GM18517 (cell line): ENCODE measurements around the gene PACRGL.

Source experiments
- ATAC-seq: cut with Tn5 transposase; IDR thresholded peaks from one replicate; pipeline ENCODE4 v1.9.1; 2021; ENCODE audit warnings: mild to moderate bottlenecking, moderate library complexity; ENCODE audit not compliant: unreplicated experiment

Gene PACRGL

DNA sequence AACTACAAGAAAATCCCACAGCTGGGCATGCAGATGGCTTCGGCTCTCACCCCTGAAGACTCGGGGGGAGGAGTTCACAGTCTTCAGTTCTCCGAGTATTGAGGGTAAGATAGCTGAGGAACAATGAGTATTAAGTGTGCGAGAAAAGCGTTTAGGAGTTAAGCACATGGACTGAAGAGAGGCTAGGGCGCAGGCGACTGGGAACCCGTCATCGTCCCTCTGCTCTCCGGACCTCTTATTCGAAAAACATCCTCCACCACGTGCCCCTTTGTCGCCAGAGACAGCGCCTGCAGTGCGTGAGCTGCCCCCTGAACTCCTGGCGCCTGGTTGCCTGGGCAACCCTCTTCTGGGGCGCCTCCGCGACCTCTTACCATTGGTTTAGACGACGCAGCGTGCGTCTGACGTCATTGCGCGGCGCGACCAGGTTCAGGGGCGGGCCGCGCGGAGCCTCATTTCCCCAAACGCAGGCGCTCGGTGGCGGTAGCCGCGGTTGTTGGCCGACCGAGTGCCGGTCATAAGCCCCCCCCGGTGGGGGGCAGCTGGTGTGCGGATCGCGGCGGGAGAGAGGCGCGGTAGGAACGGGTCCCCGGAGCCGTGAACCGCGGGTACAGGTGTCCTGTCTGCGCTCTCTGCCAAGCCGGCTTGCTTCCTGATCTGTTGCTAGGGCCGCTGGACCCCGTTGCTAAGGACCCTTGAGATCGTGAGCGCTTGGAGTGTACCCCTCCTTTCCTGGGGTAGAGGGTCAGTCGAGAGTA, at the start of gene PACRGL:
Gene PACRGL (plus strand): TSS at position 452 of the 755 bp plus-strand sequence. CDS start 4,024 bp downstream, outside the sequence.
- ATAC-seq: peak; percentile 99

DNA sequence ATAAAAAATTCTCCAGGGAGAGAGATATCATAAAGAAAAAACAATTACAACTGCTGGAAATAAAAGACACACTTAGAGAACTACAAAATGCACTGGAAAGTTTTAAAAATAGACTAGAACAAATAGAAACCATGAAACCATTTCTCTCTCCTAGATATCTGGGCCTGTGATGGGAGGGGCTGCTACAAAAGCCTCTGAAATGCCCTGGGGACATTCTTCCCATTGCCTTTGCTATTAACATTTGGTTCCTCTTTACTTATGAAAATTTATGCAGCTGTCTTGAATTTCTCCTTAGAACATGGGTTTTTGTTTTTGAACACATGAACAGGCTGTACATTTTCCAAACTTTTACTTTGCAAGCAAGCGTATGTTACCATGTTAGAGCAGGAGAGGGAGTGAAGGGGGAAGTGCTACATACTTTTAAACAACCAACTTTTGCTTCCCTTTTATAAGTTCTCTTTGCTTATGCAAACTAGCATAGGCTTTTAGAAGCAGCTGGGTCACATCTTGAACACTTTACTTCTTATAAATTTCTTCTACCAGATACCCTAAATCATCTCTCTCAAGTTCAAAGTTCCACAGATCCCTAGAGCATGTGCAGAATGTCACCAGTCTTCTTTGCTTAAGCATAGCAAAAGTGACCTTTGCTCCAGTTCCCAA, 47.9 kb upstream of the PACRGL start:
- no peak for ATAC-seq

DNA sequence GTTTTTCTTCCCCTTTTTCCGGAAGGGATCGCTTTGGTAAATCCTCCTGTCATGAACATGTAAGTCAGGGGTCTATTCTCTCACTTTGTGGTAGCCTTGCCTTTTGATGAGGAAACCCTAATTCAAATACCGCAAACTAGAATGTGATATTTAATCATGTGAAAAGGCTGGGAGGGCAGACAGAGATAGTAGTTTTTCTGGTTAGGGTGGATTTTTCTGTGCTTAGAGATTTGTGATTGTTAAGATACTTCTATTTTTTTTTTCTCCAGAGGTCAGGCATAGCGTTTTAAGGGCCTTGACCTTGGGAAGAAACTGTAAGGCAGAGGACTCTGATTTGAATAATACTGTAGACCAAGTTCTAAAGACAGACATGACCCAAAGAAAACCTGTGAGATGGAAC, 41.8 kb upstream of the PACRGL start:
- ATAC-seq: no peak

DNA sequence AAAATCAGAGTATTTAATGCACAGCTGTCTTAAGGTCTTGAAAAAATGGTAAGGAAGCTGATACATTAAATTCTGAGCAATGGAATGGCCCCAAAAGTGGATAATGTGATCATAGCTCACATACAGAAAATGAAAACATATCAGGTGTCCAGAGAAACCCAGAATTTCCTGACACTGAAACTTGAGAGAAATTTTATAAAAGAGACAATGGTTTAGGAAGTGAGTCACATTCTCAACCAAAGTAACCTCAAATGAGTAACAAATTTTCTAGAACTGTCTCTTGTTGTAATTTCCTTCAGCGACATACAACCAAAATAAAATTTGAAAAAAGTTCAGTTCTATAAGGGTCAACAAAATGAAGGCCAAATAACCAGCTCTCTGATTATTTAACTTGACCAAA, 37.4 kb upstream of the PACRGL start:
- no peak for ATAC-seq

DNA sequence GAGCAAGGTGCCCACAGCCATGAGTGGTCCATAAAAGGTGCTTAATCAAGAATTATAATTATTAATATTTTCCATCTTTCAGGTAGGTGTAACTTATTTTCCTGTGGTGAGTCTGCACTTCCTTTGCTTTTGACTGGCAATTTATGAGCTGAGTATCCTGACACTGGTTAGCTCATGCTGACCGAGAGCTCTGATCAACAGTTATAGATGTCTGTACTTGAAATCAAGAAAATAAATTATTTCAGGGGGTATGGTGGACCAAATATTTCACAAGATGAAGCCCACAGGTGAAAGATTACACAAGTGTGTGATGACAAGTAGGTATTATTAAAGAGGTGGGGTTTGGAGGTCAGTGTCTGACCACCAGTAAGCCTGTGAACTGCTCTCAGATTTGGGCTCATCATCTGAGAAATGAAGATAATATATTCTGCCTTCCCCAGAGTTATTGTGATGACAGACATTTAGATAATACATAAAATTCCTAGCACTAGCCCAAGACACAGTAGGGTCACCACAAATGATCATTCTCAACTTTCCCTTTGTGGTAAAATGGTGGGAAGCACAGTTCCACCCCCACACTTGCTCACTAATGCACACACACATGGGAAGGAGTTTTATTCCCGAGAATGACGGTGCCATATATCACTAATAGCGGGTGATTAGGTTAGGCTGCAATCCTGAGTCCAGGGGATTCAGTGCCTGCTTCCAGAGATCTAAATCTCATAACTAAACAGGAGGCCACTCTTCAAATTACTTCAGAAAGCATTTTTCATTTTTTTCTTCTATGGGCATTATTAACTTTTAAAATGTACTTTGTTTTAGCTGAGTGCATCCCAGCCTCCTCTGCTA, 34.0 kb upstream of the PACRGL start:
- ATAC-seq: no peak

DNA sequence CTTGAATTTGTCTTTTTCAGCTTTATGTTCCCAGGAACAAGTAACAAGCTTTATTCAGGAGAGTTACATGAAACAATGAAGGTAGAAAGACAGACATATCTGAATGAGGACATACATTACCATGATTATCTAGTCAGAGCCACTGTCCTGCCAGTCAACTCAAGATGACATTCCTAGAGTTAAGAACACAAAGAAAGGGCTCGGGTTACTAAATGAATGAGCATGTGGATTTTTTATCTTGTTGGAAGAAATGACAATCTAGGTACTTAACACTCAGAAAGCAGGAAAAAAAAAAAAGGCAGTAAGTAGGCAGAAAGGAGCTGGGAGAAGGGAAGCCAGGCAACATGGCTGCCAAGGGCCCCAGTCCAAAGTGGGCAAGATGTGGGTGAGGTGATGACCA, 28.0 kb upstream of the PACRGL start:
- no peak for ATAC-seq

DNA sequence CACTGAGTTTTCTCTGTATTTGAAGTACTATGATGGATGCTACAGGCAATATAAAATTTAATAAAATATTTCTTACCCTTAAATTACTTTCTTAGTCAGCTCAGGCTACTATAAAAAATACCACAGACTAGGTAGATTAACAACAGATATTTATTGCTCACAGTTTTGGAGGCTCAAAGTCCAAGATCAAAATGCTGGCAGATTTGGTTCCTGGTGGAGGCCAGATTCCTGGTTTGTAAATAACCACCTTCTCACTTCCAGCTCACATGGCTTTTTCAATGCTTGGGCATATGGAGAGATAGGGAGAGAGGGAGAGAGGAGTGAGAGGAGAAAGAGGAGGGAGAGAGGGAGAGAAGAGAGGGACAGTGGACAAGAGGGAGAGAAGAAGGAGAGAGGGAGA, 24.5 kb upstream of the PACRGL start:
- ATAC-seq: no peak

DNA sequence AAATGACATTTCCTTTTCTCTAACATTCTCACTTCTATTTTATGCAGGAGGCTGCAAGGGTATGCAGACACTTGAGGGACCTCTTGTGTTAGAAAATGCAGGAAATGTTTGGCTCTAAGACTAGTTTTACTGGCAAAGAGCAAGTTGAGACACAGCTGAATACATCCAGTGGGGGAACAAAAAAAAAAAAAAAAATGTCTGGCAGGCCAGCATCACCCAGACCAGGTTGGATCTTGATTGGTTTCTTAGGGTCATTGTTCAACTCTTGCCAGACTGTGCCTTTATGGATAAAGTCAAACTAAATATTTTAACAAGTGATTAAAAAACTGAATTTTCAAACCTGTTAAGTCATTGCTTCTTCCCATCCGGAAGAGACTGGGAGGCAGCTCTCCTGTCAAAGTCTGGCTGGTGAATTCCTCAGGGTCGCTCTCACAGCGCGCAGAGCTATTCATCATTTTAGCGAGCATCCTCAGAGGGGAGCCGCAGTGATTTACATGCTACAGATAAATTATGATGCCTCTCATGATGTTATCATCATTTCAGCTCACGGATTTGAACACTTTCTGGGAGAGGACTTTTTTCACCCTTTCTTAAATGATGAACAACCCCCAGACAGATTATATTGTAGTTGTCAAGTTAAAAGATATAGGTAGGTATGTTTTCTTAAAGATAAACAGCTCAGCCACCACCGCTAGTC, 23.6 kb upstream of the PACRGL start:
- no peak for ATAC-seq

DNA sequence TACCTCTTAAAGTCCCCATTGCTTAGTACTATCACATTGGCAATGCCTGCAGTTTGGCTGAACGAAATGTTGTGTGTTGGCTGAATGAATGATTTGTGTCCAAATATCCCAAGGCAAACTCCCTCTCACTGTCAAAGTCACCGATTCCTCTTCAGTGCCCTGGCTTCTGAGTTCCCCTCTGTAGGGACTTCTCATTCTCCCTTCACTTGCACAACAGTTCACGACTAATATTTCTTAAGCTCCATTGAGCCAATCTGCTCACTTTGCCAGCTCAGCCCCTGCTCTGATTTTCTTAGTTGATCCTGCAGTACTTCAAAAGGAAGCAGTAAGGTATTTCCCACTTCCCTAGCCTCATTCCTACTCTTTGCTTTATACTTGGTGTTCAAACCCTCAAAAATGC, 21.9 kb upstream of the PACRGL start:
- no peak for ATAC-seq

DNA sequence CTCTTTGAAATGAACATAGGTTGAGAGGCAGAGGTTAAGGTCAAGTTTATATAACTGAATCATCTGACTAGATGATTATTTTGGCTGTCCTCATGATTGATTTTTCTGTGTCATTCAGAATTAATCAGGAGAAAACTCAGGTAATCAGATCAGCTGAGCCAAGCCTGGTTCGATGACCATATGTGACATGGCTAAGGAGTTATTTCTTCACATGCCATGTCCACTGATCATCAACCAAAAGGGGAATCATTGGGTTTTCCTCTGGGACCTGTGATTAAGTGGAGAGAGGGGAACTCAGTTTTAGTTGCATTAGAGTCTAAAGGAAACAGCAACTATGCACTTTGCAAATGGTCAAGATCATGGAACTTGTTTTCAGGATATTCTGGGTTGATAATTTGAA, 20.3 kb upstream of the PACRGL start:
- ATAC-seq: no peak

DNA sequence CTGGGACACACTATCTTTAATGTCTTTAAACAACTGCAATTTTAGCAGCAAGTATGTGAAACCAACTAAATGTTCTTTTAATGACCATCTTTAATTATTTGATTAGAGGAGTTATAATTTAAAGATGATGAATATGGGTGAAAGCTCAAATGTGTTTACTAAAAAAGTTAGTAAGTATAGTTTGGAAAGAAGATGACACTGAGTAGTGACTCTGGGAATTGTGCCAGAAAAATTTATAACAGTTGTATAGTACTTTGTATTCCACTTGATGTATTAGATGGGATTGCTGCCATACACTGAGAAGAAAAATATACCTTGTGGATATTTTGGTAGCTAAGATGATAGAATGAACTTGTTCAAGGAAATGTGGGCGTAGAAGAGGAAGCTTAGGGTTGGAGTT, 19.5 kb upstream of the PACRGL start:
- ATAC-seq: no peak

DNA sequence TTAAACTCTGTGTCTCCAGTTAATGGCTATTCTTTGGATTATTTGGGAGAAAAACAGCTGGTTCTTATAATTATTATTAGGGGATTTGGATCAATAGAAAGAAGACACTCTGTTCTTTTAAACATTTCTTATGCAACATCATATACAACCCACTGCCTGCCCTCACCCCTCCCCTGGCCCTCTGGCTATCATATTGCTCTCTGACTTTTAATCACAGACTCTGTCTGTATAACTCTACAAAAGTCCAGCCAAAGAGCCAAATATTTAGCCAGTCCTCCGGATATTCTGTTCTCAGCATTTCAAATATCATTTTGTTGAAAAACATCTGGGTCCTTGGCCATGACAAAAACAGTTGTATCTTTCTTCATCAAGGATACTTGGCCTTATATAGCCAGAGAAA, 19.0 kb upstream of the PACRGL start:
- no peak for ATAC-seq

DNA sequence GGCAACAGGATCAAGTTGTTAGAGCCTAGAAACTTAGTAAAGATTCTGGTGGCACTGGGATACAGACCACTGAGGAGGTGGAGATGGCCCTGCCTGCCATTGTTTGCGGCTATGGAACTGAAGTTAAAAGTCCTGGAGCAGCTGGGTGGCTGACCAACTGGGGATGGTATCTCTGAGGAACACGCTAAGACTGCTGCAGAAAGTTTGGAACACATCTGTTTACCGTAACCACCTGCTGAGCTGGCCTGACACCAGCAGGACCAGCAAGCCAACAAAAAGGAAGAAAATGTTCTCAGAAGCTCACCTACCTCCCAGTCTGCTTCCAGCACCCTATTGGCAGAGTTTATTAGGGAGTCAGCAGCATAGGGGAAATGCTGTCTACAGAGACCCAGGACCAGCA, 17.4 kb upstream of the PACRGL start:
- no peak for ATAC-seq

DNA sequence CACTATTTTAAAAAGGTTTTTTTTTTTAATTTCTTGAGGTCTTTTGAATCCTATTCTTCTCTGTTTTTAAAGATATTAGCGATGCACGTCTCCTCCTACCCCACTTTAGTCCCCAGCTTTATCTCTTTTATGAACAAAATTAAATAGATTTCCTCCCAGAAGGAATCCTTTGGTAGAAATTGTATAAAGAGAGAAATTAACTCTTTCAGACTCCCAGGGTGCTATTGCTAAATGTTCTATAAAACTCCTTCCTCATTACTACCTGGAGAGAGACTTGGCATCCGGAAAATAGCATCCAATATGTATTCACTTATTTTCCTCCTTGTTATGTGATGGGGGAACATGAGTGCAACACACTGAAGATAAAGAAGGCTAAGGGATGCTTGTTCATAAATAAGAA, 16.5 kb upstream of the PACRGL start:
- ATAC-seq: no peak

DNA sequence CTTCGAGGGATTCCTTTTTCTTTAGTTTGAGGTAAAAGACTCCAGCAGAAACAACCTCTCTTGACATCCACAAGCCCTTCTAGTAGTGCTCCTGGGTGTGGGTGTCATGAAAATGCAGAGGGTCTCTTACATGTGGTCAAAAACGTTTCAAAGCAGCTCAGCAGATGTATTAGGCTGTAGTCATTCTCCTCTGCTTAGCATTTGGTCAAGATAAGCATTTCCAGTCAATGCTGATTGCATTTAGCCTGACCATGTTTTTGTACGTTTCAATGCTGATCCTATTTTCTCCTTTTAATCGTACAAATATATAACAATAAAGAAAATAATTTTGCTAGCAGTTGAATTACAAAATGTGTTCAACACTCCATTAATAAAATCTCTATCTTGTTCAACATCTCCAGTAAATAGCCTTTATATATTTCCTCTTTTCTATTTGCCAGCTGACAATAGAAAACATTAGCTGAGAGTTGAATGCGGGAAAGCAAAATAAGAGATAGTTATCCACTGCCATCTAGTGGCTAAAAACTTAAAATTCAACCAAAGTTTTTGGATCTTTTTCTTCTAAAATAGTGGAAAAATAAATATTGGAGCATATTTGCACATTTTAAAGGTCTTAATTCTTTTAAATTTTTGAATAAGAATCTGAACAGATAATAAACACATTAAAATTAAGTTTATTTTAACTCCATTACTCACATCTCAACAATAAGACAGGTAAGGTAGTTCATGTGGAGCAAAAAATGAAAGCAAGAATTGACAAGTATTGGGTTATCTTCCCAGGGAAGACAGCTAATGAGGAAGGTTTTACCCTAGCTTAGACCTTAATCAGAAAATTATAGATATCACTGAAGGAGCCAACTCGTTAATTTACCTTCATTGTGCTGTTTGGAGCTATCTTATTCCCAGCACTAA, 15.2 kb upstream of the PACRGL start:
- peak; percentile 65 for ATAC-seq

DNA sequence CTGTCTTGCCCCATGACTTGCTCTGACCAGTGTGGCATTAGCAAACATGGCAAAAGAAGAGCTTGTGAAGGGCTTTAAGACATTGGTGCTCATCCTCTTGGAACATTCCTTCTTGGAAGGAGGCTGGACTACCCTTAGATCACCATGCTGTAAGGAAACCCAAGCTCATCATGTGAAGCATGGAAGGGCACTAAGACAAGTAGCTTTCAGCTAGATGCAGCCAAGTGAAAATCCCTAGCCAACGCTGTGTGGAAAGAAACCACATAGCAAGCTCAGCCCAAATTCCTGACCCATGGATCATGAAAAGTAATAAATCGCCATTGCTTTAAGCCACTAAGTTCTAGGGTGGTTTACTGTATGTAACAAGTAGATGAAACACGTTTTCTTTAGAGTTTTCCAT, 12.4 kb upstream of the PACRGL start:
- no peak for ATAC-seq

DNA sequence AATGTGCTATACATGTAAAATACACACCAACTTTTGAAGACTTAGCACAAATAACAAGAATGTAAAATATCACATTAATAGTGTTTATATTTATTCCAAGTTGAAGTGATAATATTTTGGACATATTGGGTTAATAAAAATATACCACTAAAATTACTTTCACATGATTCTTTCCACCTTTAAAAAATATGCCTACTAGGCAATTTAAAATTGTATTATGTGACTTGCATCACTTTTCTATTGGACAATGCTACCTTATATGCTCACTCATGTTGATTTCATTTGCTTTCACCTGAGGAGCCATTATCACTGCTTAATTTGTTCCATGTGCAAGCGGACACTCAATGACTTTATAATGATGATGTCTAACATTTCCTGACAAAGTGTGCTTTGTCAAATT, 3.4 kb upstream of the PACRGL start:
- ATAC-seq: no peak

DNA sequence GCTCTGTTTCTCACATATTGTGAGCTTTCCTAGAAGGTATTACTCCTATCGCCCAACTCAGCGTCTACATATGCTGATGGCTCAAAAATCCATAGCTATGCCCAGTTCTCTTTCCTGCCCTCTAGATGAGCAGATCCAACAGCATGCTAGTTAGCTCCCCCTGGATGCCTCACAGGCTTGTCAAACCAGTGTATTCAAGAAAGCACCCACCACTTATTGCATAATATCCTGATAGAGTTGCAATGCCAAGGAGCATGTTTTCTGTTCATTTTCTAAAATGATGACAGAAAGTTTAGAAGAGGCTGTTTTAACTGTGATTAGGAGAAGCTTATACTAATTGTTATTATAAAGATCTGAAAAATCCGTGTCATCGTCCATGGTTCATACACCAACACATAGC, 1.9 kb upstream of the PACRGL start:
- no peak for ATAC-seq

DNA sequence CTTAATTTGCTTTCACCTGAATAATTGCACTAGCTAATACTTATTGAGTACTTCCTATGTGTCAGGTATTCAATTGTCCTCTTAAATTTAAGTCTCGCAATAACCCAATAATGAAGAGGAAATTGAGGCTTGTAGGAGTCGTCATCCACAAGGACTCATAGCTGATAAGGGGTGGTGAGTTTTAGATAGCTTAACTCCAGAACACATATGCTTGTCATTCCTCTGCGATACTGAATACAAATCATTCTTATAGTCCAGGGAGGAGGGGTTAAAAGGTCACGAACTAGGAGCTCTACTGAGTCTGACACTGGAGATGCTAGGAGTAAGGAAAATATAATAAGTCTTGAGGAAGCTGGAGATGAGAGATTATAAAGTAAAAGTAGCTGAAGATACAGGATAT, 1.4 kb upstream of the PACRGL start:
- ATAC-seq: no peak

DNA sequence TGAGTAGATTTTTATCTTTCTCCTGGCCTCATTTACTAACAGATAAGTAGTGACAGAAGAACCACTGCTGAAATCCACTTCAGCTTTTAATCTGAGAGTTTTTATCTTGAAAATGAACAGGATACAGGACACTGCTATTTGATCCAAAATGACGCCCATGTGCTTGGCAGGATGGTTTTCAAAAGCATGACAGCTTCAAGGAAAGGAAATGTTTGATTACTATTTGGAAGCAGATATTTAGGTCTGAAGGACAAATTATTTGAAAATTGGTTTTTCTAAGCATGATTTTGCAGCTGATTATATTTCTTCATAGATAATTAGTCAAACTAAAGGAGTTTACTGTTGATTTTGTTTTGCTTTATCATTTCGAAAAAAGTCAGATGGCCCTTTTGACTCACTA, 11.1 kb downstream of the PACRGL start:
- no peak for ATAC-seq
